OCI-LY7 (cell line): Measurements from ENCODE around the gene MXD1. TPM values are rescaled to one million over a fixed set of nuclear protein-coding genes. Genes with fewer than 3 reads are reported as not detected.

Experiments
- BruUV-seq: library from RNA; stranded (reverse); fragments of 400-500 nt; replicated peaks from 2 replicates; lab custom pipeline; 2021; lab: Mats Ljungman, UMichigan
- CTCF ChIA-PET: fragments of 300-600 bp; sonication (Branson Sonifier 250); formaldehyde crosslinking; loops from one replicate; lab custom pipeline; 2022; ENCODE audit warnings: antibody characterized with exemption; ENCODE audit not compliant: unreplicated experiment; lab: Charles Lee
- POLR2A ChIA-PET: fragments of 300-600 bp; sonication (Branson Sonifier 250); formaldehyde crosslinking; loops from one replicate; lab custom pipeline; 2022; ENCODE audit warnings: antibody characterized with exemption; lab: Charles Lee
- DNase-seq: peaks from one replicate; pipeline ENCODE4 v3.0.0-alpha.2; 2015; ENCODE audit warnings: low spot score
- H2AFZ ChIP-seq: fragments of 200-600 bp; sonication (generic), shearing (Covaris generic); 2 replicates; pipeline ENCODE4 v1.6.1; 2014; ENCODE audit warnings: mild to moderate bottlenecking, antibody characterized with exemption, low read length, moderate library complexity
- H3K27ac ChIP-seq: fragments of 200-600 bp; sonication (generic); 2 replicates; pipeline ENCODE4 v1.5.1; 2014; ENCODE audit warnings: mixed run types, low read depth, mild to moderate bottlenecking, moderate library complexity, low read length, inconsistent platforms; ENCODE audit not compliant: poor library complexity, severe bottlenecking
- H3K36me3 ChIP-seq: fragments of 200-600 bp; sonication (generic); 2 replicates; pipeline ENCODE4 v1.6.1; 2014; ENCODE audit warnings: mild to moderate bottlenecking, antibody characterized with exemption, low read length, moderate library complexity, mixed read lengths; ENCODE audit not compliant: insufficient read depth
- H3K4me1 ChIP-seq: fragments of 200-600 bp; sonication (generic); 2 replicates; pipeline ENCODE4 v1.5.1; 2014; ENCODE audit warnings: mild to moderate bottlenecking, low read length; ENCODE audit not compliant: insufficient read depth, poor library complexity, severe bottlenecking
- H3K4me2 ChIP-seq: fragments of 200-600 bp; sonication (generic); 2 replicates; pipeline ENCODE4 v1.6.1; 2014; ENCODE audit warnings: mild to moderate bottlenecking, low read length
- H3K4me3 ChIP-seq: fragments of 200-600 bp; sonication (generic); 2 replicates; pipeline ENCODE4 v1.5.1; 2014; ENCODE audit warnings: mild to moderate bottlenecking, low read depth, low read length; ENCODE audit not compliant: poor library complexity, severe bottlenecking
- H3K79me2 ChIP-seq: fragments of 200-600 bp; sonication (generic); 2 replicates; pipeline ENCODE4 v1.6.1; 2016; ENCODE audit warnings: low read depth, mild to moderate bottlenecking, low read length, moderate library complexity, mixed read lengths; ENCODE audit not compliant: insufficient read depth
- H3K9me2 ChIP-seq: fragments of 200-600 bp; sonication (generic); 2 replicates; pipeline ENCODE4 v1.6.1; 2016; ENCODE audit warnings: mild to moderate bottlenecking, low read length, mixed read lengths; ENCODE audit not compliant: insufficient read depth
- H3K9me3 ChIP-seq: fragments of 200-600 bp; sonication (generic); 2 replicates; pipeline ENCODE4 v1.6.1; 2014; ENCODE audit warnings: mild to moderate bottlenecking, mixed run types, low read length, mixed read lengths
- H4K20me1 ChIP-seq: fragments of 200-600 bp; sonication (generic); 2 replicates; pipeline ENCODE4 v1.6.1; 2014; ENCODE audit warnings: mild to moderate bottlenecking, antibody characterized with exemption, low read length, moderate library complexity, mixed read lengths; ENCODE audit not compliant: insufficient read depth
- CTCF ChIP-seq: fragments of 200-600 bp; sonication (generic); conservative IDR thresholded peaks from 2 replicates; pipeline ENCODE4 v1.5.1; 2014; ENCODE audit warnings: mild to moderate bottlenecking, antibody characterized with exemption, low read length, moderate library complexity, mixed read lengths
- EZH2phosphoT487 ChIP-seq: fragments of 200-600 bp; sonication (generic); IDR thresholded peaks from 2 replicates; pipeline ENCODE4 v1.6.1; 2018; ENCODE audit warnings: low read depth, borderline replicate concordance, mild to moderate bottlenecking, mixed run types, antibody characterized with exemption, low read length, moderate library complexity, mixed read lengths
- intact Hi-C: fragments of 100-400 bp; cut with micrococcal nuclease; formaldehyde crosslinking; loops from one replicate; pipeline ENCODE4 v1.10.0; 2022; ENCODE audit not compliant: unreplicated experiment
- total RNA-seq, 2 experiments: library from RNA; depleted of rRNA in 1 of 2; stranded (reverse); fragments of >200 nt in 1 of 2; shearing (Covaris generic) in 1 of 2; gene quantifications; 2 replicates each; pipeline ENCODE4 v1.2.3, GENCODE V29; 2014 to 2022

MXD1 gene
- total RNA-seq, 2 experiments from 2014 or later: 2.2 to 2.9 TPM

GRCh38 chr2:69907216-69907615 lies 7.7 kb upstream of the MXD1 start:
- no peak for DNase-seq
- no peak for TF ChIP-seq CTCF
- TF ChIP-seq EZH2phosphoT487: no peak
- no TSS peak for BruUV-seq
- peaks cover 72% of the 10 kb centered on the region for H3K36me3 ChIP-seq
- no peak overlapping the region for H3K4me3 ChIP-seq
- POLR2A ChIA-PET: interaction anchor here (0.6 kb wide), 1 partner anchor 12 kb away, joined by 4 read pairs; no protein-coding TSS in a partner anchor
- H2AFZ ChIP-seq: no peak overlapping the region
- H3K27ac ChIP-seq: no peak overlapping the region
- CTCF ChIA-PET: interaction anchor here (0.6 kb wide), 1 partner anchor 187 kb away, joined by 3 read pairs; no protein-coding TSS in a partner anchor
- no peaks in the 10 kb centered on the region for H3K9me2 ChIP-seq
- H3K4me1 ChIP-seq: peaks cover 17% of the 10 kb centered on the region
- intact Hi-C loops: no loop called here
- H4K20me1 ChIP-seq: no peaks in the 10 kb centered on the region
- no peaks in the 10 kb centered on the region for H3K9me3 ChIP-seq
- no peak overlapping the region for H3K4me2 ChIP-seq
- no peaks in the 10 kb centered on the region for H3K79me2 ChIP-seq

- ChIA-PET CTCF (no interaction called here), POLR2A (interaction anchor here (1.1 to 3.2 kb wide), 3 partner anchors 173 to 269 kb away, joined by 3 to 15 read pairs (median 4); no protein-coding TSS in a partner anchor)
- Histone ChIP-seq H3K36me3 (peaks cover 38% of the 10 kb centered on the region), H3K4me2 (no peak overlapping the region), H3K4me1 (peaks cover 28% of the 10 kb centered on the region), H2AFZ (no peak overlapping the region), H3K79me2 (no peaks in the 10 kb centered on the region), H3K9me3 (no peaks in the 10 kb centered on the region), H3K27ac (no peak overlapping the region), H4K20me1 (no peaks in the 10 kb centered on the region), H3K4me3 (no peak overlapping the region), H3K9me2 (no peaks in the 10 kb centered on the region)
- TF ChIP-seq EZH2phosphoT487 (no peak), CTCF (peak; percentile 90)
- intact Hi-C loops: loop anchor here (2.0 to 5.0 kb wide), 3 partner anchors 190 to 335 kb away; partner anchors contain the start of genes C2orf42 and TIA1
- no TSS peak for BruUV-seq
- DNase-seq: peak; percentile 81
Measured at GRCh38 chr2:69911985-69912563, 2.8 kb upstream of the MXD1 start.
